SK-N-SH (cell line): ENCODE results near the gene PCNT.

ENCODE experiments used
- CHD2 ChIP-seq: fragments of 150-350 bp; IDR thresholded peaks from 2 replicates; pipeline ENCODE4 v1.6.1; 2018; ENCODE audit warnings: low read length; ENCODE audit not compliant: partially characterized antibody
- CTCF ChIP-seq: fragments of 200-600 bp; sonication (generic); IDR thresholded peaks from 2 replicates; pipeline ENCODE4 v1.6.1; 2017; ENCODE audit warnings: antibody characterized with exemption, mild to moderate bottlenecking, moderate library complexity
- MXI1 ChIP-seq: IDR thresholded peaks from 2 replicates; pipeline ENCODE4 v1.6.1; 2012; ENCODE audit warnings: mild to moderate bottlenecking, low read depth, low read length, improper control_type of control experiment
- NRF1 ChIP-seq: IDR thresholded peaks from 2 replicates; pipeline ENCODE4 v1.6.1; 2012; ENCODE audit warnings: low read depth, mild to moderate bottlenecking, low read length
- POLR2AphosphoS5 ChIP-seq: IDR thresholded peaks from 2 replicates; pipeline ENCODE4 v1.6.1; 2012; ENCODE audit warnings: low read depth, low read length
- REST ChIP-seq: IDR thresholded peaks from 2 replicates; pipeline ENCODE4 v1.6.1; 2012; ENCODE audit warnings: mild to moderate bottlenecking, low read depth, low read length, moderate library complexity
- RFX5 ChIP-seq: IDR thresholded peaks from 2 replicates; pipeline ENCODE4 v1.6.1; 2012; ENCODE audit warnings: mild to moderate bottlenecking, improper control_type of control experiment, low read length
- USF2 ChIP-seq: fragments of 150-350 bp; IDR thresholded peaks from 2 replicates; pipeline ENCODE4 v1.6.1; 2017; ENCODE audit warnings: antibody characterized with exemption, low read length, low read depth, borderline replicate concordance
- ZBTB33 ChIP-seq: IDR thresholded peaks from 2 replicates; pipeline ENCODE4 v1.4.0; 2012; ENCODE audit warnings: low read depth, borderline replicate concordance

GRCh38 chr21:46422636-46423241, 98.8 kb downstream of the PCNT start:
- TF ChIP-seq REST (no peak), CTCF (no peak), CHD2 (no peak), POLR2AphosphoS5 (no peak), MXI1 (no peak), USF2 (no peak), ZBTB33 (no peak), RFX5 (no peak), NRF1 (no peak)
